Body of pancreas (tissue), 4 donors: Measurements from ENCODE around the gene GKN2. TPM values are rescaled to one million over a fixed set of nuclear protein-coding genes. Genes with fewer than 3 reads are reported as not detected.

Experiments
- ATAC-seq: fragments of 150-250 bp; one replicate; pipeline ENCODE4 v1.9.1; 2016
- DNase-seq, 4 donors: peaks; one replicate each; pipeline ENCODE4 v3.0.0-alpha.2; 2019
- H3K27ac ChIP-seq, 4 donors: fragments of 200-600 bp; sonication (generic); 1 replicate in 3 of 4; 2 replicates in 1 of 4; pipeline versions ENCODE4 v1.5.1 to v1.6.1; 2016 to 2019; ENCODE audit warnings: mild to moderate bottlenecking in 1 of 4, mixed read lengths in 1 of 4, moderate library complexity in 1 of 4
- H3K27me3 ChIP-seq, 2 donors: fragments of 200-600 bp; sonication (generic); one replicate each; pipeline ENCODE4 v1.6.0; 2016; ENCODE audit warnings: mild to moderate bottlenecking in 1 of 2
- H3K36me3 ChIP-seq, 2 donors: fragments of 200-600 bp; sonication (generic); replicated peaks in 1 of 2; 2 replicates each; pipeline ENCODE4 v1.5.1; 2016; ENCODE audit warnings: low read depth in 2 of 2; ENCODE audit not compliant: insufficient read depth in 1 of 2
- H3K4me1 ChIP-seq: fragments of 200-600 bp; sonication (generic); one replicate; pipeline ENCODE4 v1.6.0; 2016
- H3K4me3 ChIP-seq, 2 donors: fragments of 200-600 bp; sonication (generic); 1 replicate in 1 of 2; 2 replicates in 1 of 2; pipeline ENCODE4 v1.5.1; 2016 to 2019
- H3K9me3 ChIP-seq, 3 donors: fragments of 200-600 bp; sonication (generic); 1 replicate in 2 of 3; 2 replicates in 1 of 3; pipeline ENCODE4 v1.5.1; 2016
- CTCF ChIP-seq, 7 experiments: fragments of 450-650 bp in 4 of 7; fragments of 200-600 bp in 3 of 7; sonication (generic) in 3 of 7; IDR thresholded peaks; one replicate each; pipeline ENCODE4 v1.5.1; 2016 to 2019; ENCODE audit warnings: antibody characterized with exemption in 7 of 7
- POLR2A ChIP-seq, 3 donors: fragments of 450-650 bp; IDR thresholded peaks; one replicate each; pipeline ENCODE4 v1.6.1; 2016; ENCODE audit warnings: antibody characterized with exemption in 3 of 3, mild to moderate bottlenecking in 2 of 3
- WGBS, 2 donors: methylation state at CpG; one replicate each; pipeline ENCODE4 v1.1.5; 2017; 5-methylcytosine and 5-hydroxymethylcytosine counted together
- intact Hi-C: fragments of 100-400 bp; cut with DNase I; formaldehyde crosslinking; loops from one replicate; pipeline ENCODE4 v1.15.1; 2023
- total RNA-seq, 2 donors: library from RNA; depleted of rRNA; stranded (reverse); fragments of >200 nt; gene quantifications; one replicate each; pipeline ENCODE4 v1.1.0, GENCODE V29; 2016

Gene GKN2
- total RNA-seq, 2 donors from 2014 or later, result not detected

DNA sequence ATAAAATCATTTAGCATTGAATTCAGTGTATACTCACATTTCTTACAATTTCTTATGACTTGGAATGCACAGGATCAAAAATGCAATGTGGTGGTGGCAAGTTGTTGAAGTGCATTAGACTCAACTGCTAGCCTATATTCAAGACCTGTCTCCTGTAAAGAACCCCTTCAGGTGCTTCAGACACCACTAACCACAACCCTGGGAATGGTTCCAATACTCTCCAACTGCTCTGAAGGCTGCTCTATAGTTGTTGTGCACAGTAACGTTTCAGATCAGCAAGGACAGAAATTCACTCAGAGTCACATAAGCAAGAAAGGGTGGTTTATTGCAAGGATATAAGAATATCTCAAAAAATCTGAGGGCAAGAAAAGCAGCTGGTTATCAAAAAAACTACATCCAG is 28.3 kb upstream of the GKN2 start:
- intact Hi-C loops, result no loop called here
- Histone ChIP-seq H3K4me1 (no peaks in the 10 kb centered on the region), H3K36me3 (no peaks in the 10 kb centered on the region), H3K9me3 (no peaks in the 10 kb centered on the region), H3K4me3 (no peak overlapping the region), H3K27me3 (no peaks in the 10 kb centered on the region), H3K27ac (no peak overlapping the region)
- no peak for ATAC-seq
- DNase-seq, result no peak
- 31 to 44% methylated on average over 1 of the region's 1 CpG for WGBS, 2 donors
- TF ChIP-seq CTCF (IDR thresholded peaks at IDR 0.05), result no peak
- no peak for TF ChIP-seq POLR2A (IDR thresholded peaks at IDR 0.05)

DNA sequence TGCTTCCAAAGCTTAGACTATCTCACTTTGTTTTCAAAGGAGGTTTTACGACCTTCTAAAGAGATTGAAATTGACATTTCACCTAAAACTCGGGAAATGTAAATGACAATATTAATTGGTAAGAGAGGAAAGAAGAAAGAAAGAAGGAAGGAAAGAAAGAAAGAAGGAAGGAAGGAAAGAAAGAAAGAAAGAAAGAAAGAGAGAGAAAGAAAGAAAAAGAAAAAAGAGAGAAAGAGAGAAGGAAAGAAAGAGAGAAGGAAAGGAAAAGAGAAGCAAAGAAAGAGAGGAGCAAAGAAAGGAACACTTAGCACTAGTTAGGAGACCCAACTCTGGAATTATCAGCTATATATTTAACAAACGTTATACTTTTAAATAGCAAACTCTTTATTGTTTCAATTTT is 25.4 kb upstream of the GKN2 start:
- intact Hi-C loops, result no loop called here

DNA sequence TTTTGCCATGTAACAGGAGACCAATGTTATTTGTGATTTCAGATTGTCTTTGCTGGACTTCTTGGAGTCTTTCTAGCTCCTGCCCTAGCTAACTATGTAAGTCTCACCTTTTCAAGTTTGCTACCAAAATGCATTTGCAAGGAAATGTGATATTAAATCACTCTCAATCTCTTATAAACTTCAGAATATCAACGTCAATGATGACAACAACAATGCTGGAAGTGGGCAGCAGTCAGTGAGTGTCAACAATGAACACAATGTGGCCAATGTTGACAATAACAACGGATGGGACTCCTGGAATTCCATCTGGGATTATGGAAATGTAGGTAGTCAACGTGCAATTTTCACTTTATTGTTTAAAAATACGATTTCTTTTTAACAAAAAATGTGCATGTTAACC is 24.8 kb upstream of the GKN2 start:
- Histone ChIP-seq H3K4me1 (no peaks in the 10 kb centered on the region), H3K36me3 (no peaks in the 10 kb centered on the region), H3K4me3 (no peak overlapping the region), H3K27ac (no peak overlapping the region), H3K27me3 (no peaks in the 10 kb centered on the region), H3K9me3 (no peaks in the 10 kb centered on the region)
- ATAC-seq (no peak), DNase-seq (no peak)
- WGBS, 2 donors, result 53 to 55% methylated on average over 4 of the region's 4 CpGs
- TF ChIP-seq CTCF (IDR thresholded peaks at IDR 0.05) (no peak), POLR2A (IDR thresholded peaks at IDR 0.05) (no peak)
- intact Hi-C loops, result no loop called here

More for the DNA sequence above, 25.4 kb upstream of the GKN2 start:
- H3K4me1 ChIP-seq, result no peaks in the 10 kb centered on the region
- no peak overlapping the region for H3K27ac ChIP-seq
- H3K9me3 ChIP-seq, result no peaks in the 10 kb centered on the region
- H3K27me3 ChIP-seq, result no peaks in the 10 kb centered on the region
- H3K36me3 ChIP-seq, result no peaks in the 10 kb centered on the region
- DNase-seq, result no peak
- ATAC-seq, result no peak
- WGBS, 2 donors, result 51 to 53% methylated on average over 3 of the region's 3 CpGs
- H3K4me3 ChIP-seq, result no peak overlapping the region
- TF ChIP-seq CTCF (IDR thresholded peaks at IDR 0.05) (no peak), POLR2A (IDR thresholded peaks at IDR 0.05) (no peak)

- ATAC-seq (no peak), DNase-seq (no peak)
- no peaks in the 10 kb centered on the region for H3K27me3 ChIP-seq
- H3K4me3 ChIP-seq, result no peak overlapping the region
- no peak for TF ChIP-seq CTCF (IDR thresholded peaks at IDR 0.05)
- no peak for TF ChIP-seq POLR2A (IDR thresholded peaks at IDR 0.05)
- no peak overlapping the region for H3K27ac ChIP-seq
- intact Hi-C loops, result no loop called here
- no peaks in the 10 kb centered on the region for H3K4me1 ChIP-seq
- 87 to 88% methylated on average over 2 of the region's 2 CpGs for WGBS, 2 donors
- H3K36me3 ChIP-seq, result no peaks in the 10 kb centered on the region
- H3K9me3 ChIP-seq, result no peaks in the 10 kb centered on the region
Observed at GRCh38 chr2:68975844-68976243, 23.2 kb upstream of the GKN2 start.

DNA sequence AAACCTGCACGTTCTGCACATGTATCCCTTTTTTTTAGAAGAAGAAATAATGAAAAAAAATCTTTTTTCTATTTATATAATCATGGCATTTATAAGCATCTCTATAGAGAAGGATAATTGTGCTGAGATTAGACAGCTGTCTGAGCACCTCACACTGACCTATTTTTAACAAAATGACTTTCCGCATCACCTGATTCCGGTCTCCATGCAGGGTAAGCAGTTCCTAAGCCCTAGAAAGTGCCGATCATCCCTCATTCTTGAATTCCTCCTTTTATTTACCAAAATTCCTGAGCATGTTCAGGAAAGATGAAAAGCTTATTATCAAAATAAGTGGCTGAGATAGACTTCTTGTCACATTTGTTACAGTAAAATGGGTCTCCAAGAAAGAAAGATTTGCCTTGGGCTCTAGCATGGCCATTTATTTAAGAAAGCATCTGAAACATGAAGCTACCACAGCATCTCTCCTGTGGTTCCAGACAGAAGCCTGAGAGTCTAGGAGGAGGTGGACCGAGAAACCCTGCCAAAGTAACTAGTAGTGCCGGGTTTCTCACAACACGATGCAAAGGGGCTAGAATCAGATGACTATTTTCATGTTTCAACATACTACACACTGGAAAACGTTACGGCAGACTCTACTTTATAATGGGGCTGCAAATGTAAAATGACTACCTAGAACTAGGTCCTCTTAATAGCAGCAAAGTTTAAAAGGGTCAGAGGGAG is 22.4 kb upstream of the GKN2 start:
- Histone ChIP-seq H3K9me3 (no peaks in the 10 kb centered on the region), H3K27me3 (no peaks in the 10 kb centered on the region), H3K27ac (no peak overlapping the region), H3K36me3 (no peaks in the 10 kb centered on the region), H3K4me3 (no peak overlapping the region), H3K4me1 (no peaks in the 10 kb centered on the region)
- DNase-seq (no peak), ATAC-seq (no peak)
- 64 to 67% methylated on average over 9 of the region's 9 CpGs for WGBS, 2 donors
- intact Hi-C loops, result no loop called here
- TF ChIP-seq POLR2A (IDR thresholded peaks at IDR 0.05) (no peak), CTCF (IDR thresholded peaks at IDR 0.05) (no peak)
